OCI-LY3 (cell line): ENCODE measurements around the gene ACTN3.
"Not testable (repeated sequence)": the region's sequence is repeated elsewhere in the genome, so short reads cannot be mapped to it uniquely, and the experiment has no call there.

Source experiments
- H2AFZ ChIP-seq: fragments of 200-600, 300-600 bp; shearing (Covaris generic); 2 replicates; pipeline ENCODE4 v1.6.0; 2014; ENCODE audit warnings: antibody characterized with exemption, low read depth, low read length
- H3K27ac ChIP-seq: fragments of 200-600, 300-600 bp; sonication (generic); 2 replicates; pipeline ENCODE4 v1.5.1; 2014; ENCODE audit warnings: mild to moderate bottlenecking, low read length, moderate library complexity, mixed read lengths
- H3K27me3 ChIP-seq: fragments of 200-600, 300-600 bp; sonication (generic); 2 replicates; pipeline ENCODE4 v1.6.1; 2014; ENCODE audit warnings: low read depth, low read length, mixed read lengths
- H3K36me3 ChIP-seq: fragments of 200-600, 300-600 bp; sonication (generic); replicated peaks from 2 replicates; pipeline ENCODE3; 2014; ENCODE audit warnings: low read depth, low read length, mixed read lengths
- H3K4me1 ChIP-seq: fragments of 300-600, 200-600 bp; sonication (generic); 2 replicates; pipeline ENCODE4 v1.6.1; 2014; ENCODE audit warnings: low read length, mixed read lengths
- H3K4me2 ChIP-seq: fragments of 200-600, 300-600 bp; sonication (generic); 2 replicates; pipeline ENCODE4 v1.6.1; 2014; ENCODE audit warnings: low read length, mixed read lengths
- H3K4me3 ChIP-seq: fragments of 300-600, 200-600 bp; sonication (generic); 2 replicates; pipeline ENCODE4 v1.5.1; 2014; ENCODE audit warnings: antibody characterized with exemption, mild to moderate bottlenecking, low read length, moderate library complexity
- H3K79me2 ChIP-seq: fragments of 300-600, 200-600 bp; shearing (Covaris generic); 2 replicates; pipeline ENCODE4 v1.6.1; 2014; ENCODE audit warnings: mild to moderate bottlenecking, low read length, mixed read lengths
- H3K9ac ChIP-seq: fragments of 300-600, 200-600 bp; shearing (Covaris generic); 2 replicates; pipeline ENCODE4 v1.6.0; 2014; ENCODE audit warnings: mild to moderate bottlenecking, low read length, moderate library complexity
- H3K9me3 ChIP-seq: fragments of 200-600, 300-600 bp; shearing (Covaris generic); 2 replicates; pipeline ENCODE4 v1.6.1; 2014; ENCODE audit warnings: low read length, mixed read lengths; ENCODE audit not compliant: insufficient read depth
- H4K20me1 ChIP-seq: fragments of 200-600, 300-600 bp; sonication (generic); 2 replicates; pipeline ENCODE4 v1.6.1; 2016; ENCODE audit warnings: low read length, mixed read lengths; ENCODE audit not compliant: insufficient read depth
- EZH2phosphoT487 ChIP-seq: fragments of 200-600 bp; shearing (Covaris generic); IDR thresholded peaks from 2 replicates; pipeline ENCODE4 v1.6.1; 2018; ENCODE audit warnings: antibody characterized with exemption, mixed run types, low read depth
- TF ChIP-seq, protein P1 (sequence below): fragments of 200-600, 300-600 bp; sonication (generic); IDR thresholded peaks from 2 replicates; pipeline ENCODE4 v1.5.1; 2014; ENCODE audit warnings: antibody characterized with exemption, low read length, low read depth

Gene ACTN3

DNA sequence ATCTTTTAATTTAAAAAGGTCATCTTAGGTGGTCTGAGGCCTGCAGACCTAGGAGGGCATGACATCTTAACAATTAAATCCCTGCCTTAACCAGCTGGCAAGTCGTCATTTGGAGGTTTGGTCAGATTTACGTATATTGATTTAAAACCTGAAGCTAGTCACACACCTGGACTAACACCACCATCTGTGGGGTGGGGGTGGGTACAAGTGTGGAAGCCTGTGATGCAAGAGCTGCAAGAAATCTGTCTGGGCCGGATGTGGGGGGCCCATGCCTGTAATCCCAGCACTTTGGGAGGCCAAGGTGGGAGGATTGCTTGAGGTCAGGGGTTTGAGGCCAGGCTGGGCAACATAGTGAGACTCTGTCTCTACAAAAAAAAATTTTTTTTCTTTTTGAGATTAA, 34.6 kb downstream of the ACTN3 start:
- Histone ChIP-seq H3K27me3 (no peaks in the 10 kb centered on the region), H3K27ac (no peak overlapping the region), H4K20me1 (no peaks in the 10 kb centered on the region), H3K79me2 (no peaks in the 10 kb centered on the region), H3K4me2 (no peak overlapping the region), H3K9me3 (peaks cover 5% of the 10 kb centered on the region; the same call in 1 of the 2 replicates), H2AFZ (no peak overlapping the region), H3K9ac (no peak overlapping the region), H3K4me1 (no peaks in the 10 kb centered on the region), H3K4me3 (no peak overlapping the region), H3K36me3 (no peaks in the 10 kb centered on the region)
- TF ChIP-seq EZH2phosphoT487 = no peak
- TF ChIP-seq, protein P1, sequence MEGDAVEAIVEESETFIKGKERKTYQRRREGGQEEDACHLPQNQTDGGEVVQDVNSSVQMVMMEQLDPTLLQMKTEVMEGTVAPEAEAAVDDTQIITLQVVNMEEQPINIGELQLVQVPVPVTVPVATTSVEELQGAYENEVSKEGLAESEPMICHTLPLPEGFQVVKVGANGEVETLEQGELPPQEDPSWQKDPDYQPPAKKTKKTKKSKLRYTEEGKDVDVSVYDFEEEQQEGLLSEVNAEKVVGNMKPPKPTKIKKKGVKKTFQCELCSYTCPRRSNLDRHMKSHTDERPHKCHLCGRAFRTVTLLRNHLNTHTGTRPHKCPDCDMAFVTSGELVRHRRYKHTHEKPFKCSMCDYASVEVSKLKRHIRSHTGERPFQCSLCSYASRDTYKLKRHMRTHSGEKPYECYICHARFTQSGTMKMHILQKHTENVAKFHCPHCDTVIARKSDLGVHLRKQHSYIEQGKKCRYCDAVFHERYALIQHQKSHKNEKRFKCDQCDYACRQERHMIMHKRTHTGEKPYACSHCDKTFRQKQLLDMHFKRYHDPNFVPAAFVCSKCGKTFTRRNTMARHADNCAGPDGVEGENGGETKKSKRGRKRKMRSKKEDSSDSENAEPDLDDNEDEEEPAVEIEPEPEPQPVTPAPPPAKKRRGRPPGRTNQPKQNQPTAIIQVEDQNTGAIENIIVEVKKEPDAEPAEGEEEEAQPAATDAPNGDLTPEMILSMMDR = no peak

DNA sequence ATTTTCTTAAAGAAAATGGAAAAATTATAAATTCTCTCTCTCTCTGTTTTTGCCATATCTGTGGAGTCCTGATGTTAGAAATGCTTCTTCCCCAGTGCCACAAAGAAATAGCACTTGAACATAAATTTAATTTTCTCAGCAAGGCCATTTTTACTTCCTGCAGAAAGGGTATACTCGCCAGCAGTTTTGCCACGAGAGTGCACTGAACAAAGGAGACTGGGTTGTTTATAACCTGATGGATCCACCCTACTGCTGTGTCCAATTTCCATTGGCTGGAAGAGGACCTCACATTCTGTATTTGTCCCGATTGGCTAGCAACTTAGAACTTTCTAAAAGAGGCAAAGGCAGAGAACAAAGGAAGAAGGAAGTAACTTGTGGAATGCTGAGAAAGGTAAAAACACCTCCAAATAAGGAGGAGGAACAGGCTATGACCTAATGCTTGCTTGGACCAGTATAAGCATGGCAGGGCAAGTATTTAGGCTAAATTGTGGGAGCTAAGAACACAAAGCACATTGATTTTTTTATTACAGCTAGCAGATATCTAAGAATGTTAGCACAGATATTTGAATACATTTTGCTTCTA, 36.0 kb downstream of the ACTN3 start:
- H3K79me2 ChIP-seq, H3K4me2 ChIP-seq, H3K4me3 ChIP-seq, H3K27ac ChIP-seq, H2AFZ ChIP-seq, H4K20me1 ChIP-seq, H3K4me1 ChIP-seq, H3K9me3 ChIP-seq, H3K36me3 ChIP-seq, H3K27me3 ChIP-seq, H3K9ac ChIP-seq: not testable (repeated sequence)

DNA sequence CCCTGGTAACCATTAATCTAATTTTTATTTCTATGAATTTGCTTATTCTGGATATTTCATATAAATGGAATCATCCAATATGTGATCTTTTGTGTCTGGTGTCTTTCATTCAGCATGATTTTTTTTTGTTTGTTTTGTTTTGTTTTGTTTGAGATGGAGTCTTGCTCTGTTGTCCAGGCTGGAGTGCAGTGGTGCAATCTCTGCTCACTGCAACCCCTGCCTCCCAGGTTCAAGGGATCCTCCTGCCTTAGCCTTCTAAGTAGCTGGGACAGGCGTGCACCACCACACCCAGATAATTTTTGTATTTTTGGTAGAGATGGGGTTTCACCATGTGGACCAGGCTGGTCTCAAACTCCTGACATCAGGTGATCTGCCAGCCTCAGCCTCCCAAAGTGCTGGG, 38.7 kb downstream of the ACTN3 start:
- H3K9ac ChIP-seq, H3K27me3 ChIP-seq, H3K9me3 ChIP-seq, H3K4me3 ChIP-seq, H3K4me2 ChIP-seq, H3K79me2 ChIP-seq, H2AFZ ChIP-seq, H3K27ac ChIP-seq, H3K4me1 ChIP-seq, H3K36me3 ChIP-seq, H4K20me1 ChIP-seq: not testable (repeated sequence)

- Histone ChIP-seq H4K20me1 (no peaks in the 10 kb centered on the region), H3K4me3 (no peak overlapping the region), H3K27me3 (no peaks in the 10 kb centered on the region), H3K4me2 (no peak overlapping the region), H3K9ac (no peak overlapping the region), H3K4me1 (no peaks in the 10 kb centered on the region), H3K79me2 (no peaks in the 10 kb centered on the region), H3K9me3 (peaks cover 5% of the 10 kb centered on the region; the same call in 1 of the 2 replicates), H3K27ac (no peak overlapping the region), H3K36me3 (no peaks in the 10 kb centered on the region), H2AFZ (no peak overlapping the region)
- TF ChIP-seq EZH2phosphoT487 = no peak
- TF ChIP-seq, protein P1 = no peak
Measured at GRCh38 chr11:66586136-66586535, 39.4 kb downstream of the ACTN3 start.

DNA sequence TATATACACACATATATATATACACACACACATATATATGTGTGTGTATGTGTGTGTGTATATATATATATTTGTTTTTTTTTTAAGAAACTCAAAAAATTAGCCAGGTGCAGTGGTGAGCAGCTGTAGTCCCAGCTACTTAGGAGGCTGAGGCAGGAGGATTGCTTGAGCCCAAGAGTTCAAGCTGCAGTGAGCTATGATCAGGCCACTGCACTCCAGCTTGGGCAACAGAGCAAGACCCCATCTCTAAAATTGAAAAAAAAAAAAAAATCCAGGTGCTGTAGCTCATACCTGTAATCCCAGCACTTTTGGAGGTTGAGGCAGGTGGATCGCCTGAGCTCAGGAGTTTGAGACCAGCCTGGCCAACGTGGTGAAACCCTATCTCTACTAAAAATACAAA, 42.6 kb downstream of the ACTN3 start:
- not testable (repeated sequence) for H3K4me2 ChIP-seq, H2AFZ ChIP-seq, H3K36me3 ChIP-seq, H4K20me1 ChIP-seq, H3K79me2 ChIP-seq, H3K27ac ChIP-seq, H3K4me3 ChIP-seq, H3K27me3 ChIP-seq, H3K9me3 ChIP-seq, H3K9ac ChIP-seq
- H3K4me1 ChIP-seq = peaks cover 10% of the 10 kb centered on the region
